ENCODE measurements around the gene CAB39L. TPM values are rescaled to one million over a fixed set of nuclear protein-coding genes. Genes with fewer than 3 reads are reported as not detected.

CAB39L gene
- total and polyA plus RNA-seq, 2 of the 4 experiments (the other 2 are of a cell fraction), result 8.5 to 16.7 TPM

DNA sequence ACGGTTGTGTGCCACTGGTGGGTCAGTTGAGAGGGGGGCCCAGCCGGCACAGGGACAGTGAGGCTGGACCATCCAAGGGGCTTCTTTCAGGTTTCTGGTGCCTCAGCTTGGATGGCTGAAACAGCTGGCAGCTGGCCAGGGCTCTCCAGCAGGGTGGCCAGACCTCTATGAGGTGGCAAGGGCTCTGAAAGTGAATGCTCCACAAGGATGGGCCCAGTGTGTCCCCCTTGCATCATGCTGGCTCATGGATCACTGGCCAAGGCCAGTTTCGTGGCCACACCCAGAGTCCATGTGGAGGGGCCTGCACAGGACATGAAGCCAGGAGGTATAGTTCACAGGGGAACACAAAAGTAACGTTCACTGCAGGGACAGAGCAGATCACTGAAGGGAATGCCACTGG lies 146.5 kb downstream of the CAB39L start:
- Histone ChIP-seq H3K18ac (ENCODE audit: low read depth, low read length) (no peak overlapping the region), H3K9me3 (ENCODE audit: control insufficient read depth, insufficient read depth, low read length) (no peaks in the 10 kb centered on the region), H4K91ac (ENCODE audit: insufficient read depth, low read depth, low read length) (no peak overlapping the region), H3K4me2 (ENCODE audit: low read depth, low read length) (no peak overlapping the region), H2BK15ac (ENCODE audit: low read depth, low read length) (no peak overlapping the region), H3K14ac (replicated peaks; ENCODE audit: low read depth, low read length) (no peak overlapping the region), H2BK5ac (ENCODE audit: low read depth, low read length, poor library complexity, severe bottlenecking) (no peak overlapping the region), H3K4me3 (ENCODE audit: insufficient read depth, low read depth, low read length) (no peak overlapping the region), H4K20me1 (ENCODE audit: insufficient read depth, low read length) (no peaks in the 10 kb centered on the region), H3K9me1 (ENCODE audit: insufficient read depth, low read length) (peaks cover 5% of the 10 kb centered on the region; the same call in 1 of the 2 replicates), H3K4me1 (ENCODE audit: control insufficient read depth, insufficient read depth, low read length) (peaks cover 2% of the 10 kb centered on the region; the same call in 1 of the 2 replicates), H3K56ac (ENCODE audit: extremely low read depth, insufficient read depth, low read length) (no peak overlapping the region), H3K4ac (ENCODE audit: low read depth, low read length) (no peak overlapping the region), H3K23ac (ENCODE audit: low read depth, low read length) (no peak overlapping the region), H3K36me3 (ENCODE audit: control insufficient read depth, insufficient read depth, low read length) (no peaks in the 10 kb centered on the region), H3K27ac (ENCODE audit: insufficient read depth, low read length) (no peak overlapping the region), H2AFZ (replicated peaks; ENCODE audit: low read length, poor library complexity) (peak overlapping the region; percentile 14), H2AK5ac (ENCODE audit: low read depth, low read length) (no peak overlapping the region), H4K5ac (ENCODE audit: low read depth, low read length) (no peak overlapping the region), H3K79me1 (ENCODE audit: low read depth in 1 of 2, low read length in 2 of 2) (no peaks in the 10 kb centered on the region; a peak in 1 of 4 replicates), H3K9ac (ENCODE audit: low read depth, low read length) (no peak overlapping the region), H2AK9ac (replicated peaks; ENCODE audit: low read depth, low read length, poor library complexity) (no peak overlapping the region), H3K27me3 (ENCODE audit: control insufficient read depth, insufficient read depth, low read length) (no peaks in the 10 kb centered on the region), H4K8ac (ENCODE audit: low read depth in 2 of 2, low read length in 2 of 2) (no peak overlapping the region), H2BK20ac (ENCODE audit: low read depth, low read length) (no peak overlapping the region), H2BK120ac (ENCODE audit: low read depth, low read length) (no peak overlapping the region)
- ChIA-PET CTCF (interaction anchor here (1.3 kb wide), 1 partner anchor 139 kb away, joined by 4 read pairs; no protein-coding TSS in a partner anchor), POLR2A (ENCODE audit: unreplicated experiment) (no interaction called here)
- in situ Hi-C loops (cut with MboI; ENCODE audit: low sequenced_read_pairs) (loop anchor here (5.0 kb wide), 1 partner anchor 310 kb away; no protein-coding TSS in a partner anchor), dilution Hi-C loops (cut with HindIII; ENCODE audit: low sequenced_read_pairs, unreplicated experiment) (no loop called here), intact Hi-C loops (cut with micrococcal nuclease) (no loop called here)
- DNase-seq (no peak), ATAC-seq (ENCODE audit: low read depth) (no peak)
- TF ChIP-seq RAD21 (IDR thresholded peaks at IDR 0.05; ENCODE audit: low read length) (no peak), MAFK (IDR thresholded peaks at IDR 0.05; ENCODE audit: low read depth, low read length) (no peak), CHD1 (IDR thresholded peaks at IDR 0.05; ENCODE audit: low read depth, low read length) (no peak), BHLHE40 (IDR thresholded peaks at IDR 0.05; ENCODE audit: low read depth, low read length) (no peak), CEBPB (IDR thresholded peaks at IDR 0.05; ENCODE audit: low read depth, low read length) (no peak), MAZ (IDR thresholded peaks at IDR 0.05; ENCODE audit: borderline replicate concordance, low read depth, low read length) (no peak), RCOR1 (IDR thresholded peaks at IDR 0.05; ENCODE audit: insufficient replicate concordance, low read length) (no peak), MXI1 (IDR thresholded peaks at IDR 0.05; ENCODE audit: borderline replicate concordance, low read depth, low read length) (no peak), POLR2A (IDR thresholded peaks at IDR 0.05; ENCODE audit: low read depth, low read length) (no peak), FOS (IDR thresholded peaks at IDR 0.05; ENCODE audit: low read depth, low read length) (no peak)
- TF ChIP-seq, protein P1, sequence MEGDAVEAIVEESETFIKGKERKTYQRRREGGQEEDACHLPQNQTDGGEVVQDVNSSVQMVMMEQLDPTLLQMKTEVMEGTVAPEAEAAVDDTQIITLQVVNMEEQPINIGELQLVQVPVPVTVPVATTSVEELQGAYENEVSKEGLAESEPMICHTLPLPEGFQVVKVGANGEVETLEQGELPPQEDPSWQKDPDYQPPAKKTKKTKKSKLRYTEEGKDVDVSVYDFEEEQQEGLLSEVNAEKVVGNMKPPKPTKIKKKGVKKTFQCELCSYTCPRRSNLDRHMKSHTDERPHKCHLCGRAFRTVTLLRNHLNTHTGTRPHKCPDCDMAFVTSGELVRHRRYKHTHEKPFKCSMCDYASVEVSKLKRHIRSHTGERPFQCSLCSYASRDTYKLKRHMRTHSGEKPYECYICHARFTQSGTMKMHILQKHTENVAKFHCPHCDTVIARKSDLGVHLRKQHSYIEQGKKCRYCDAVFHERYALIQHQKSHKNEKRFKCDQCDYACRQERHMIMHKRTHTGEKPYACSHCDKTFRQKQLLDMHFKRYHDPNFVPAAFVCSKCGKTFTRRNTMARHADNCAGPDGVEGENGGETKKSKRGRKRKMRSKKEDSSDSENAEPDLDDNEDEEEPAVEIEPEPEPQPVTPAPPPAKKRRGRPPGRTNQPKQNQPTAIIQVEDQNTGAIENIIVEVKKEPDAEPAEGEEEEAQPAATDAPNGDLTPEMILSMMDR (conservative IDR thresholded peaks at IDR 0.05; ENCODE audit: low read depth, low read length), result no peak
- WGBS, 2 experiments (ENCODE audit: extremely low coverage in 2 of 2, insufficient read length in 1 of 2), result 100% methylated on average over 1 of the region's 4 CpGs; no CpG with 5 or more reads in 1 of the 2 experiments
- BruUV-seq (replicated peaks), result no TSS peak
